Measurements from ENCODE around the gene TERT. TPM values are rescaled to one million over a fixed set of nuclear protein-coding genes. Genes with fewer than 3 reads are reported as not detected.

TERT gene
- total RNA-seq, 1 donor from 2014 or later, result 3.5 TPM

GRCh38 chr5:1220831-1221230, 74.0 kb downstream of the TERT start:
- peaks cover 1% of the 10 kb centered on the region for H3K9me3 Mint-ChIP-seq (ENCODE audit: low read depth)
- H3K4me1 Mint-ChIP-seq (ENCODE audit: low read depth), result no peaks in the 10 kb centered on the region
- H3K27me3 Mint-ChIP-seq, result no peaks in the 10 kb centered on the region
- H3K4me3 Mint-ChIP-seq (ENCODE audit: low read depth), result no peak overlapping the region
- DNase-seq (ENCODE audit: low spot score, unreplicated experiment), result no peak
- no peak for TF ChIP-seq CTCF (IDR thresholded peaks at IDR 0.05; ENCODE audit: unreplicated experiment)
- H3K36me3 Mint-ChIP-seq (ENCODE audit: insufficient read depth), result peaks cover under 1% of the 10 kb centered on the region
- no peak overlapping the region for H3K27ac Mint-ChIP-seq

- DNase-seq (ENCODE audit: low spot score, unreplicated experiment), result no peak
- TF ChIP-seq CTCF (IDR thresholded peaks at IDR 0.05; ENCODE audit: unreplicated experiment), result no peak
- Mint-ChIP-seq H3K4me3 (ENCODE audit: low read depth) (no peak overlapping the region), H3K27ac (no peak overlapping the region), H3K27me3 (no peaks in the 10 kb centered on the region), H3K4me1 (ENCODE audit: low read depth) (no peaks in the 10 kb centered on the region), H3K9me3 (ENCODE audit: low read depth) (peaks cover 4% of the 10 kb centered on the region), H3K36me3 (ENCODE audit: insufficient read depth) (peaks cover 1% of the 10 kb centered on the region)
Measured at GRCh38 chr5:1220351-1220750, 74.5 kb downstream of the TERT start.

- Mint-ChIP-seq H3K9me3 (ENCODE audit: low read depth) (peaks cover 4% of the 10 kb centered on the region), H3K4me1 (ENCODE audit: low read depth) (no peaks in the 10 kb centered on the region), H3K36me3 (ENCODE audit: insufficient read depth) (peaks cover 1% of the 10 kb centered on the region), H3K27me3 (no peaks in the 10 kb centered on the region), H3K27ac (no peak overlapping the region), H3K4me3 (ENCODE audit: low read depth) (no peak overlapping the region)
- no peak for DNase-seq (ENCODE audit: low spot score, unreplicated experiment)
- no peak for TF ChIP-seq CTCF (IDR thresholded peaks at IDR 0.05; ENCODE audit: unreplicated experiment)
Measured at GRCh38 chr5:1219768-1220100, 75.1 kb downstream of the TERT start.

DNA sequence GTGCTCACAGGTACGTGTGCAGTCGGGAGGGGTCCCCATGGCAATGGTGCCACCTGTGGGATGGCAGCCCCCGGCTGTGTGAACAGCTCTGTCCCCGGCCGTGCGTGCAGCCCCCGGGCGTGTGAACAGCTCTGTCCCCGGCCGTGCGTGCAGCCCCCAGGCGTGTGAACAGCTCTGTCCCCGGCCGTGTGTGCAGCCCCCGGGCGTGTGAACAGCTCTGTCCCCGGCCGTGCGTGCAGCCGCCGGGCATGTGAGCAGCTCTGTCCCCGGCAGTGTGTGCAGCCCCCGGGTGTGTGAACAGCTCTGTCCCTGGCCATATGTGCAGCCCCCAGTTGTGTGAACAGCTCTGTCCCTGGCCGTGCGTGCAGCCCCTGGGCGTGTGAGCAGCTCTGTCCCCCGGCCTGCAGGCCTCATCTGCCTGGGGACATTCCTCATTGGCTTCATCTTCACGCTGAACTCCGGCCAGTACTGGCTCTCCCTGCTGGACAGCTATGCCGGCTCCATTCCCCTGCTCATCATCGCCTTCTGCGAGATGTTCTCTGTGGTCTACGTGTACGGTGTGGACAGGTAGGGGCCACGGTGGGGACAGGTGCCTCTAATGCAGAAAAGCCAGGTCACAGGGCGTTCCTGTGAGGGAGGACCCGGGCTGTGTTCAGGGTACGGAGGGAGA, 75.6 kb downstream of the TERT start:
- peaks cover 4% of the 10 kb centered on the region for H3K9me3 Mint-ChIP-seq (ENCODE audit: low read depth)
- H3K27me3 Mint-ChIP-seq, result no peaks in the 10 kb centered on the region
- DNase-seq (ENCODE audit: low spot score, unreplicated experiment), result no peak
- no peak overlapping the region for H3K27ac Mint-ChIP-seq
- H3K4me1 Mint-ChIP-seq (ENCODE audit: low read depth), result no peaks in the 10 kb centered on the region
- no peak overlapping the region for H3K4me3 Mint-ChIP-seq (ENCODE audit: low read depth)
- TF ChIP-seq CTCF (IDR thresholded peaks at IDR 0.05; ENCODE audit: unreplicated experiment), result no peak
- H3K36me3 Mint-ChIP-seq (ENCODE audit: insufficient read depth), result peaks cover 1% of the 10 kb centered on the region

GRCh38 chr5:1218351-1219080, 76.4 kb downstream of the TERT start:
- Mint-ChIP-seq H3K4me1 (ENCODE audit: low read depth) (no peaks in the 10 kb centered on the region), H3K9me3 (ENCODE audit: low read depth) (peaks cover 4% of the 10 kb centered on the region), H3K27ac (no peak overlapping the region), H3K27me3 (no peaks in the 10 kb centered on the region), H3K36me3 (ENCODE audit: insufficient read depth) (peaks cover 1% of the 10 kb centered on the region), H3K4me3 (ENCODE audit: low read depth) (no peak overlapping the region)
- no peak for TF ChIP-seq CTCF (IDR thresholded peaks at IDR 0.05; ENCODE audit: unreplicated experiment)
- DNase-seq (ENCODE audit: low spot score, unreplicated experiment), result no peak
